ENCODE results near the gene TMEM220.
A peak's percentile ranks its signal among the peaks of the same experiment; 100 is the strongest.

The TMEM220 gene

DNA sequence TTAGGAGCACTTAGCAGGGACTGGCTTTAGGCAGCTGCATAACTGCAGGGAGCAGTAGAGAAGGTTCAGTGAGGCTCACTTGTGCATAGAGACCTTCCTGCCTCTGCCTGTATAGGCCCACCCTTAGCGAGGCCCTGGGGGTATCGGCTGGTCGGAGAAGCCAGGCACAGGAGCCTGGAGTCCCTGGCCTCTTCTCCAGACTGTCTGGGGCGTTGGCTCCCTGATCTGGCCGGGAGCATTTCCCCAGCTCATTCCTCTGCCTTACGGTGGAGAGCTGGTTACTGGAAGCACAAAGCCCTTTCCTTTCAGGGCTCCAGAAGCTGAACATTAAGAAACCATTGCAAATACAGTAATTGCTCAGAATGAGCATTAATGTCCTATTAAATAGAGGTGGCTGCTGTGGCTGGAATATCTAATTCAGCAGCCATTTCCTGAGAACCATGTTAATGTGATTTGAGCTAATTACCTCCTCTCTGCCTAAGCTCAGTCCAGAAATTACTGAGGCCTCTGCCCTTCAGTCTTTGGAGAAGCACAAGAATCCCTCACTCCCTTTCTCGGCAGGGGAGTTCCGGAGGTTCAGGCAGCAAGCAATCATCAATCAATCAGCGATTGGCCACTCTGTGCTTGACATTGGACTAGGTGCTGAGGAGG, 18.8 kb upstream of the TMEM220 start:
- no peak overlapping the region for H3K4me3 ChIP-seq (replicated peaks; ENCODE audit: low read depth, low read length)
- TF ChIP-seq, protein P1, sequence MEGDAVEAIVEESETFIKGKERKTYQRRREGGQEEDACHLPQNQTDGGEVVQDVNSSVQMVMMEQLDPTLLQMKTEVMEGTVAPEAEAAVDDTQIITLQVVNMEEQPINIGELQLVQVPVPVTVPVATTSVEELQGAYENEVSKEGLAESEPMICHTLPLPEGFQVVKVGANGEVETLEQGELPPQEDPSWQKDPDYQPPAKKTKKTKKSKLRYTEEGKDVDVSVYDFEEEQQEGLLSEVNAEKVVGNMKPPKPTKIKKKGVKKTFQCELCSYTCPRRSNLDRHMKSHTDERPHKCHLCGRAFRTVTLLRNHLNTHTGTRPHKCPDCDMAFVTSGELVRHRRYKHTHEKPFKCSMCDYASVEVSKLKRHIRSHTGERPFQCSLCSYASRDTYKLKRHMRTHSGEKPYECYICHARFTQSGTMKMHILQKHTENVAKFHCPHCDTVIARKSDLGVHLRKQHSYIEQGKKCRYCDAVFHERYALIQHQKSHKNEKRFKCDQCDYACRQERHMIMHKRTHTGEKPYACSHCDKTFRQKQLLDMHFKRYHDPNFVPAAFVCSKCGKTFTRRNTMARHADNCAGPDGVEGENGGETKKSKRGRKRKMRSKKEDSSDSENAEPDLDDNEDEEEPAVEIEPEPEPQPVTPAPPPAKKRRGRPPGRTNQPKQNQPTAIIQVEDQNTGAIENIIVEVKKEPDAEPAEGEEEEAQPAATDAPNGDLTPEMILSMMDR (IDR thresholded peaks at IDR 0.05; ENCODE audit: low read length, missing control alignments): no peak
- DNase-seq (ENCODE audit: low read depth): no peak

DNA sequence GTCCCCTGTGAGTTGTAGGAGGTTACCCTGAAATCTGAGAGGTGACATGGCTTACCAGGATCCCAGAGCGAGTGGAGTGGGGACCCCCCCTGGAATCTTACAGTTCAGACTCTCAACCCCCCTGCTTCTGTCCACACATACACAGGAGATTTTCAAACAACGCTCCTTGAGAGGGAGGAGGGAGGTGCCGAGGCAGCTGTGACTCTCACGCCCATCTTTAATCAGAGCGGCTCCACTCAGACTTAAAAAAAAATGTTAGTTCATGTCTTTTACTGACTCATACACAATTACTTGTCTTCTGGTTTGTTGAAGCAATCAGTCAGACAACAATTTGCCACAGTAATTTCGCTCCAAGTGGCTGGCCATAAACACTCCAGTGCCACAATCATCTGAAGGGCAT, 15.4 kb upstream of the TMEM220 start:
- TF ChIP-seq, protein P1 (IDR thresholded peaks at IDR 0.05; ENCODE audit: low read length, missing control alignments): no peak
- no peak overlapping the region for H3K4me3 ChIP-seq (replicated peaks; ENCODE audit: low read depth, low read length)
- no peak for DNase-seq (ENCODE audit: low read depth)

DNA sequence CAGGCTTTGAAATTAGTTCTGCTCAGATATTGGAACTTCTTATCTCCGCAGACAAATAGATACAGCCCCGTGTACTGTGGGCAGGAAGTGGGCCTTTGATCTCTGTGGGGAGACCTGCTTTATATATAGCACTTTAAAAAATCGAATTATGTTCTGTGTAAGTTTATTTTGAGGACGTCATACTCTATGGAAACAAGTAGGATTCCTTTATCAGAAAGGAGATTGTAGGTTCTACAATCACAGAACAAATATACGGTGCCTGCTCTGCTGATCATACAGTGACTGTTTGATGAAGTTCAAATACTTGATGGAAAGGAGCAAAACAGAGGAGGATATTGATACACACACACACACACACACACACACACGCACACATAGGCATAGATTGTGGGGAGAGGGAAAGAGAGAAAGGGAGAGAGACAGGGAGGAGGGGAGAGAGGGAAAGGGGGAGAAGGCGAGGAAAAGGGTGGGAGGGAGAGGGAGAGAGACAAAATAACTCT, 14.7 kb upstream of the TMEM220 start:
- TF ChIP-seq, protein P1 (IDR thresholded peaks at IDR 0.05; ENCODE audit: low read length, missing control alignments): no peak

DNA sequence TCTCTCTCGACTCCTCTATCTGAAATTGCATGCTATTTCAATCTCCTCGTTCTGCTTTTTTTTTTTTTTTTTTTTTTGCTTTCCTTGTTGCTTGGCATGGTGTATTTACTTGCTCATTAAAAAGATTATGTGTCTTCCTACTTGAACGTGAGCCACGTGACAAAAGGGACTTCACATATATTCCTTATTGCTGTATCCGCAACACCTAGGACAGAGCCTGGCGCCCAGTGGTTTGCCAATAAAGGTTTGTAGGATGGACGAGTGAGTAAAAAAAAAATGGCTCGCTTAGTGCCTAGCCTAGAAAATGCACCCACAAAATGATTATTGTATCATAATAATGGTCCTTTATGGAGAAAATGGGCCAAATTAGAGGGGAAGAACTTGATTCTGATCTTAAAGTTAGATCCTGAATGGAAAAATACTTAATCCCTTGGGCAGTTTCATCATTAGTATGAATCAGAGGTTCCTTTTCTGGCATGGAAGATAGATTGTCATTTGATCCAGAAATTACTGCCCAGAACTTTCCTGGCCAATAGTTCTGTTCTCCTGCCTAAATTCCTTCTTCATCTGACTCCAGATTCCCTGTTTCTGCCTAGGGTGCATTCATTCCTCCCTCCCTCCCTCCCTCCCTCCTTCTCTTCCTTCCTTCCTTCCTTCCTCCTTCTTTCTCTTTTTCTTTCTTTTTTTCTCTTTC, 13.6 kb upstream of the TMEM220 start:
- TF ChIP-seq, protein P1 (IDR thresholded peaks at IDR 0.05; ENCODE audit: low read length, missing control alignments): no peak
- peak; percentile 50 for DNase-seq (ENCODE audit: low read depth)
- H3K4me3 ChIP-seq (replicated peaks; ENCODE audit: low read depth, low read length): no peak overlapping the region

More for the DNA sequence above, 14.7 kb upstream of the TMEM220 start:
- no peak for DNase-seq (ENCODE audit: low read depth)
- H3K4me3 ChIP-seq (replicated peaks; ENCODE audit: low read depth, low read length): no peak overlapping the region

DNA sequence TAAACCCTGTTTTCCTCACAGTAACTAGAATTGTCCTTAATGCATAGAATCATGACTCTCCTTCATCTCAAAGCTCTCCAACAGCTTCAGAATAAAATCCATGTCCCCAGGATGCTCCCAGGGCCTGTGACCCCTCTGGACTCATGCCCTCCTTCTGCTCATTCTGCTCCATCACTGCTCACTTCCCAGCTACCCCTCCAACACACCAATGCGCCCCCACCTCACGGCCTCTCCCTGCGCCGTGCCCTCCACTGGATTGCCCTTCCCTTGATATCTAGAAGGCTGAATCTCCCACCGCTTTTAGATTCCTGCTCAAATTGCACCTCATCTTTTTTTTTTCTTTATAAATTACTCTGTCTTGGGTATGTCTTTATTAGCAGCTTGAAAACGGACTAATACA, 12.6 kb upstream of the TMEM220 start:
- TF ChIP-seq, protein P1 (IDR thresholded peaks at IDR 0.05; ENCODE audit: low read length, missing control alignments): no peak
- DNase-seq (ENCODE audit: low read depth): no peak
- no peak overlapping the region for H3K4me3 ChIP-seq (replicated peaks; ENCODE audit: low read depth, low read length)

DNA sequence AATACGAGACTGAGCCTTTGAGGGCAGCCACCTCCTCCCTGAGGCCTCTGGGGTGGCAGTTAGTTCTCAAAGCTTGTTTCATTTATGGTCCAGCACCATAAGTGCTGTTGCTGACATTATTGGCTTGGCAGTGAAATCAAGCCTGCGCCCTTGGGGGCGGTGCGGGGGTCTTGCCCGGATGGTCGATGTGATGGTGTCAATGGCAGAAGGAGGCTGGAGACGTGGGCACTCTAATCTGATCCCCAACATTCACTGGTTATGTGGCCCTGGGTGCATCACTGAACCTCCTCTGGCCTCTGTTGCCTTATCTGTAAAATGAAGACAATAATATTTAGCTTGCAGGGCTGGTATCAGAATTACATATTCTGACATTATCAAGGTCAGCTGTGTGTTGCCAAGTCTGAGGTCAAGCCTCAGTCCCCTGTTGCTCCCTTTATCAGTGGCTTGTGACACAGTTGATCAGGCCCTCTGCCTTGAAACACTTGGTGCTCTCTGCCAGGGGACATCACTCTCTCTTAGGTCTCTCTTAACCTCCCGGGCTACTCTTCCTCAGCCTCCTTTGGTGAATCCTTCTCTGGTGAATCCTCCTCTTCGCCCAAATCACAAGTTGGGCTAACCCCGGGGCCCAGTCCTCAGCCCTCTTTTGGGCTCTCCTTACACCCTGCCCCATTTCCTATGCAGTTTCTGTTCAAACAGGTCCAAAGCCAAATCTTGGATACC, 11.8 kb upstream of the TMEM220 start:
- TF ChIP-seq, protein P1 (IDR thresholded peaks at IDR 0.05; ENCODE audit: low read length, missing control alignments): no peak
- H3K4me3 ChIP-seq (replicated peaks; ENCODE audit: low read depth, low read length): no peak overlapping the region
- DNase-seq (ENCODE audit: low read depth): no peak
